ENCODE measurements around the gene CEP128.

GRCh38 chr14:80768646-80769045 is 172.9 kb downstream of the CEP128 start:
- TF ChIP-seq EZH2 (IDR thresholded peaks at IDR 0.05; ENCODE audit: borderline replicate concordance, low read depth, low read length, severe bottlenecking), result no peak
- TF ChIP-seq, protein P1, sequence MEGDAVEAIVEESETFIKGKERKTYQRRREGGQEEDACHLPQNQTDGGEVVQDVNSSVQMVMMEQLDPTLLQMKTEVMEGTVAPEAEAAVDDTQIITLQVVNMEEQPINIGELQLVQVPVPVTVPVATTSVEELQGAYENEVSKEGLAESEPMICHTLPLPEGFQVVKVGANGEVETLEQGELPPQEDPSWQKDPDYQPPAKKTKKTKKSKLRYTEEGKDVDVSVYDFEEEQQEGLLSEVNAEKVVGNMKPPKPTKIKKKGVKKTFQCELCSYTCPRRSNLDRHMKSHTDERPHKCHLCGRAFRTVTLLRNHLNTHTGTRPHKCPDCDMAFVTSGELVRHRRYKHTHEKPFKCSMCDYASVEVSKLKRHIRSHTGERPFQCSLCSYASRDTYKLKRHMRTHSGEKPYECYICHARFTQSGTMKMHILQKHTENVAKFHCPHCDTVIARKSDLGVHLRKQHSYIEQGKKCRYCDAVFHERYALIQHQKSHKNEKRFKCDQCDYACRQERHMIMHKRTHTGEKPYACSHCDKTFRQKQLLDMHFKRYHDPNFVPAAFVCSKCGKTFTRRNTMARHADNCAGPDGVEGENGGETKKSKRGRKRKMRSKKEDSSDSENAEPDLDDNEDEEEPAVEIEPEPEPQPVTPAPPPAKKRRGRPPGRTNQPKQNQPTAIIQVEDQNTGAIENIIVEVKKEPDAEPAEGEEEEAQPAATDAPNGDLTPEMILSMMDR (IDR thresholded peaks at IDR 0.05; ENCODE audit: borderline replicate concordance, extremely low read depth, low read length, poor library complexity, severe bottlenecking), result no peak

Measured in DND-41 (cell line).